Measurements from ENCODE around the gene ACAP3.

DNA sequence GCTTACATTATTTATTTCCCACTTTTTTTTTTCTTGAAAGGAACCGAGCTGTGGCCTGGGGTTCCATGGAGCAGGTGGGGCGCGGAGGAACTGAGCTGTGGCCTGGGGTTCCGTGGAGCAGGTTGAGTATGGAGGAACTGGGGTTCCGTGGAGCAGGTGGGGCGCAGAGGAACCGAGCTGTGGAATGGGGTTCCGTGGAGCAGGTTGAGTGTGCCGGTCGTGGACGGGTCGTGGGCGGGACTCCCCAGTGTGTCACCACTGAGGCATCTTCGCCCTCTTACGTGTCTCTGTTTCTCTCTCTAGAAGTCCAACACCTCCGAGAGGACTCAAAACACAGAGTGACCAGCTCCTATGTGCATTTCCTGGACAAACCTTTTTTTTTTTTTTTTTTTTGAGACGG, 28.7 kb downstream of the ACAP3 start:
- TF ChIP-seq, protein P1, sequence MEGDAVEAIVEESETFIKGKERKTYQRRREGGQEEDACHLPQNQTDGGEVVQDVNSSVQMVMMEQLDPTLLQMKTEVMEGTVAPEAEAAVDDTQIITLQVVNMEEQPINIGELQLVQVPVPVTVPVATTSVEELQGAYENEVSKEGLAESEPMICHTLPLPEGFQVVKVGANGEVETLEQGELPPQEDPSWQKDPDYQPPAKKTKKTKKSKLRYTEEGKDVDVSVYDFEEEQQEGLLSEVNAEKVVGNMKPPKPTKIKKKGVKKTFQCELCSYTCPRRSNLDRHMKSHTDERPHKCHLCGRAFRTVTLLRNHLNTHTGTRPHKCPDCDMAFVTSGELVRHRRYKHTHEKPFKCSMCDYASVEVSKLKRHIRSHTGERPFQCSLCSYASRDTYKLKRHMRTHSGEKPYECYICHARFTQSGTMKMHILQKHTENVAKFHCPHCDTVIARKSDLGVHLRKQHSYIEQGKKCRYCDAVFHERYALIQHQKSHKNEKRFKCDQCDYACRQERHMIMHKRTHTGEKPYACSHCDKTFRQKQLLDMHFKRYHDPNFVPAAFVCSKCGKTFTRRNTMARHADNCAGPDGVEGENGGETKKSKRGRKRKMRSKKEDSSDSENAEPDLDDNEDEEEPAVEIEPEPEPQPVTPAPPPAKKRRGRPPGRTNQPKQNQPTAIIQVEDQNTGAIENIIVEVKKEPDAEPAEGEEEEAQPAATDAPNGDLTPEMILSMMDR (IDR thresholded peaks at IDR 0.05; ENCODE audit: low read depth, low read length) = no peak
- TF ChIP-seq, protein P2, sequence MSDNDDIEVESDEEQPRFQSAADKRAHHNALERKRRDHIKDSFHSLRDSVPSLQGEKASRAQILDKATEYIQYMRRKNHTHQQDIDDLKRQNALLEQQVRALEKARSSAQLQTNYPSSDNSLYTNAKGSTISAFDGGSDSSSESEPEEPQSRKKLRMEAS (IDR thresholded peaks at IDR 0.05; ENCODE audit: low read depth, low read length) = no peak
- TF ChIP-seq POLR2A (IDR thresholded peaks at IDR 0.05; ENCODE audit: extremely low read depth, insufficient read length) (no peak), MYC (IDR thresholded peaks at IDR 0.05; ENCODE audit: low read depth, low read length) (no peak)
